22Rv1 (cell line): ENCODE results near the gene PARD3.

Experiments
- CTCF ChIP-seq: fragments of 450-650 bp; IDR thresholded peaks from 2 replicates; pipeline ENCODE4 v1.5.1; 2017; ENCODE audit warnings: mild to moderate bottlenecking
- ZFX ChIP-seq: fragments of 450-650 bp; IDR thresholded peaks from 2 replicates; pipeline ENCODE4 v1.6.1; 2017; ENCODE audit warnings: antibody characterized with exemption, borderline replicate concordance

GRCh38 chr10:34730726-34731125 lies 84.4 kb downstream of the PARD3 start:
- TF ChIP-seq CTCF (no peak), ZFX (no peak)
